ENCODE data around the gene MATR3.

The MATR3 gene

GRCh38 chr5:139361835-139362429 lies 68.4 kb downstream of the MATR3 start:
- no peak for DNase-seq

GRCh38 chr5:139363937-139364336 lies 70.4 kb downstream of the MATR3 start:
- no peak for DNase-seq

DNA sequence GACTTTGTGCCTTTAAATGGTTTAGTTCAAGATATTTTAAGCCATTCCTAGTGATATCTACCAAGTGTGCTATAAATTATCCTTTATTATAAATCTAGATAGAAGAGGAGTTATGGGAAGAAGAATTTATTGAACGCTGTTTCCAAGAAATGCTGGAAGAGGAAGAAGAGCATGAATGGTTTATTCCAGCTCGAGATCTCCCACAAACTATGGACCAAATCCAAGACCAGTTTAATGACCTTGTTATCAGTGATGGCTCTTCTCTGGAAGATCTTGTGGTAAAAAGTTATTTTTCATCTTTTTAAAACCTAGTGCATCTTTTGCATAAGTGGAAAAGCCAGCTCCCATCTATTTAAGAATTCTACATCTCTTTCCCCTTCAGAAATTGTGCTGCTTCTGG lies 70.9 kb downstream of the MATR3 start:
- DNase-seq = no peak

GRCh38 chr5:139368613-139369012 lies 75.1 kb downstream of the MATR3 start:
- no peak for DNase-seq

GRCh38 chr5:139369181-139369580 lies 75.6 kb downstream of the MATR3 start:
- DNase-seq = no peak

GRCh38 chr5:139371482-139372435 lies 78.2 kb downstream of the MATR3 start:
- no peak for DNase-seq

DNA sequence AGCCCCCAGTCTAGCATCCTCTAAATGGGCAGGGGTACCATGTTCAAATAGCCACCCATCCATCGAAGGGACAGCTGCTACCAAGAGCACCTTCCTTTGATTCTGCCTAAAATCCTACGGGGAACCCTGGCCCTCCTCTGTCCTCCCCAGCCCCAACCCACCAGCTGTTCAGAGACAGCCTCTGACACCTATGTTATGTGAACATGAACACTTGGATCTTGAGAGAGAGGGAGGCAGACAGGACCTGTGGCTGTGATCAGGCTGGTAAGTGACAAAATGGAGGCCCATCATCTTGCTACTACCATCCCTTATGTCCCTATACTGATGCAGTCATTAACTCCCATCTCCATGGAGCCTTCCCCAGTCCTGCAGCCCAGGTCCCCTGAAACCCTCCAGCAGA lies 81.4 kb downstream of the MATR3 start:
- DNase-seq = no peak

- no peak for DNase-seq
Measured at GRCh38 chr5:139376364-139376763, 82.8 kb downstream of the MATR3 start.

GRCh38 chr5:139377226-139377625 lies 83.7 kb downstream of the MATR3 start:
- no peak for DNase-seq

DNA sequence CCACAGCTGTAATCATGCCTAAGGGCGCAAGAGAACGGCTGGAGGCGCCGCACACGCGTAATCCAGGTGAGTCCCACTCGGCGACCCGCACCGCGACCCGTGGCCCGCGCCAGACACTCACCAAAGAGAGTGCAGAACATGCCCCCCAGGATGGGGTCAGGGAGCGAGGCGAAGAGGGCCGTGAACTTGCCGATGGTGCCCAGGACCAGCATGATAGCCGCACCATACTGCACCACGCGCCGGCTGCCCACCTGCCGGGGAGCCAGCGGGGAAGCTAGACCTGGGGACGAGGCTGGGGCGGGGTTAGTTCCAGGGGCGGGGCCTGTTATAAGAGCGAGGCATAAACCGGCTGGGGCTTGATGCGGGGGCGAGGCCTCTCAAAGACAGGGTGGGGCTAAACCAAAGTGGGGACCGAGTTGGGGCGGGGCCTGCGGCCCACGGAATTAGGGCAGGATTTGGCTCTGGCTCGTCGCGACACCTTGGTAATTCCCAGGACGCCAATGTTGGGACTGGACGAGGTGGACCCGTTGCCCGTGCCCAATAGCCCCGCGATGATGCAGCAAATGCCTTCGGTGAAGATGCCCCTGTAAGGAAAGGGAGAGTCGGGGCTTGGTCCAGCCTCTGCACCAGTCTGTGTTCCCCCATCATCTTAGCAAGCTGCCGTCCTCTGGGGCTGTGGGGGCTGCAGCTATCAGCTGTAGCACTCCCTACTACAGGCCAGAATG lies 84.7 kb downstream of the MATR3 start:
- no peak for DNase-seq

DNA sequence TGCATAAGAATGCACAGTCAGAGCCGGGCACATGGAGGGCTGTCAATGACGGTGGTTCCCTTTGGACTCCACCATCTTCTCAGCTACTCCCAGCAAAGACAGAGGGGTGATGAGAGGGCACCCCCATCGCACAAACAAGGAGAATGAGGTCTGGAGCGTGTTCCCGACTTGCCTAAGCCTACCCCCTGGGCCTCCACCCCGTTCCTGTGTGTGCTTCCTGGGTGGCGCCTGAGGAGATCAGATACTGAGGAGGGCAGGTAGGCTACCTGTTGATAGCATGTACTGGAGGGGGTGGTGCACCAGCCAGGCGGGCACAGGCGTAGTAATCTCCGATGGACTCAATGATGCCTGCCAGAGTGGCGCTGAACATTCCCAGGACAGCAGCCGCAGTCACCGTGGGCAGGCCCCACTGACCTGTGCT lies 85.4 kb downstream of the MATR3 start:
- no peak for DNase-seq

- DNase-seq = no peak
Measured at GRCh38 chr5:139379626-139380449, 86.3 kb downstream of the MATR3 start.
